PC-3 (cell line): ENCODE data around the gene SIPA1. TPM values are rescaled to one million over a fixed set of nuclear protein-coding genes. Genes with fewer than 3 reads are reported as not detected.
"Not testable (repeated sequence)": the region's sequence is repeated elsewhere in the genome, so short reads cannot be mapped to it uniquely, and the experiment has no call there.

Source experiments
- ATAC-seq: fragments of 200-7000 bp; cut with Tn5 transposase; 2 replicates; pipeline ENCODE4 v1.9.1; 2020; ENCODE audit warnings: mild to moderate bottlenecking, moderate library complexity
- BruUV-seq: library from RNA; stranded (reverse); fragments of 400-500 nt; replicated peaks from 2 replicates; lab custom pipeline; 2021; lab: Mats Ljungman, UMichigan
- CTCF ChIA-PET: fragments of 300-600 bp; sonication (Branson Sonifier 250); formaldehyde crosslinking; loops from one replicate; lab custom pipeline; 2022; ENCODE audit warnings: antibody characterized with exemption; lab: Charles Lee
- POLR2A ChIA-PET: fragments of 300-600 bp; sonication (Branson Sonifier 250); formaldehyde crosslinking; loops from one replicate; lab custom pipeline; 2022; ENCODE audit warnings: antibody characterized with exemption; ENCODE audit not compliant: unreplicated experiment; lab: Charles Lee
- DNase-seq: peaks from one replicate; pipeline ENCODE4 v3.0.0-alpha.2; 2015
- H2AFZ ChIP-seq: fragments of 300-600 bp; sonication (generic); 2 replicates; pipeline ENCODE4 v1.6.0; 2016; ENCODE audit warnings: antibody characterized with exemption, low read length
- H3F3A ChIP-seq: fragments of 300-600 bp; sonication (generic); one replicate; pipeline ENCODE4 v1.6.0; 2017; ENCODE audit warnings: antibody characterized with exemption, low read length, control low read depth, mild to moderate bottlenecking; ENCODE audit not compliant: unreplicated experiment
- H3K27ac ChIP-seq: fragments of 300-600 bp; sonication (generic); 2 replicates; pipeline ENCODE4 v1.5.1; 2016; ENCODE audit warnings: mild to moderate bottlenecking, low read length
- H3K27me3 ChIP-seq: fragments of 300-600 bp; sonication (generic); 2 replicates; pipeline ENCODE4 v1.6.1; 2016; ENCODE audit warnings: low read length, mixed read lengths
- H3K36me3 ChIP-seq: fragments of 300-600 bp; sonication (generic); 2 replicates; pipeline ENCODE4 v1.6.1; 2016; ENCODE audit warnings: low read depth, mixed run types, low read length, mixed read lengths
- H3K4me1 ChIP-seq: fragments of 300-600 bp; sonication (generic); 2 replicates; pipeline ENCODE4 v1.5.1; 2016; ENCODE audit warnings: low read length; ENCODE audit not compliant: insufficient read depth
- H3K4me2 ChIP-seq: fragments of 300-600 bp; sonication (generic); 2 replicates; pipeline ENCODE4 v1.6.0; 2016; ENCODE audit warnings: low read length
- H3K4me3 ChIP-seq: fragments of 300-600 bp; sonication (generic); 2 replicates; pipeline ENCODE4 v1.5.1; 2016; ENCODE audit warnings: mild to moderate bottlenecking, low read length, mixed read lengths
- H3K79me2 ChIP-seq: fragments of 300-600 bp; sonication (generic); 2 replicates; pipeline ENCODE4 v1.6.1; 2017; ENCODE audit warnings: low read length, mixed read lengths
- H3K9ac ChIP-seq: fragments of 300-600 bp; sonication (generic); 2 replicates; pipeline ENCODE4 v1.6.0; 2016; ENCODE audit warnings: mild to moderate bottlenecking, low read length
- H3K9me2 ChIP-seq: fragments of 300-600 bp; sonication (generic); replicated peaks from 2 replicates; pipeline ENCODE4 v1.6.1; 2016; ENCODE audit warnings: mixed run types, low read length, mixed read lengths
- H3K9me3 ChIP-seq: fragments of 300-600 bp; sonication (generic); 2 replicates; pipeline ENCODE4 v1.6.1; 2016; ENCODE audit warnings: low read length, mixed read lengths
- H4K20me1 ChIP-seq: fragments of 300-600 bp; sonication (generic); 2 replicates; pipeline ENCODE4 v1.6.1; 2016; ENCODE audit warnings: low read length, mixed read lengths
- EZH2 ChIP-seq: fragments of 300-600 bp; sonication (generic); IDR thresholded peaks from one replicate; pipeline ENCODE4 v1.6.1; 2017; ENCODE audit warnings: antibody characterized with exemption, mild to moderate bottlenecking, low read length; ENCODE audit not compliant: unreplicated experiment
- EZH2phosphoT487 ChIP-seq: fragments of 300-600 bp; sonication (generic); IDR thresholded peaks from 2 replicates; pipeline ENCODE4 v1.6.1; 2018; ENCODE audit warnings: mild to moderate bottlenecking, antibody characterized with exemption, low read length, borderline replicate concordance
- intact Hi-C: fragments of 100-400 bp; cut with micrococcal nuclease; formaldehyde crosslinking; loops from 2 replicates; pipeline ENCODE4 v1.9.0; 2023
- total RNA-seq: library from RNA; depleted of rRNA; stranded (reverse); fragments of >200 nt; gene quantifications from 2 replicates; pipeline ENCODE4 v1.2.3, GENCODE V29; 2014
- TF ChIP-seq, protein P1 (sequence below): fragments of 300-600 bp; sonication (generic); conservative IDR thresholded peaks from 2 replicates; pipeline ENCODE4 v1.5.1; 2017; ENCODE audit warnings: antibody characterized with exemption, low read depth, mild to moderate bottlenecking, low read length

SIPA1 gene
- total RNA-seq, 1 experiment from 2014 or later: 113 TPM

DNA sequence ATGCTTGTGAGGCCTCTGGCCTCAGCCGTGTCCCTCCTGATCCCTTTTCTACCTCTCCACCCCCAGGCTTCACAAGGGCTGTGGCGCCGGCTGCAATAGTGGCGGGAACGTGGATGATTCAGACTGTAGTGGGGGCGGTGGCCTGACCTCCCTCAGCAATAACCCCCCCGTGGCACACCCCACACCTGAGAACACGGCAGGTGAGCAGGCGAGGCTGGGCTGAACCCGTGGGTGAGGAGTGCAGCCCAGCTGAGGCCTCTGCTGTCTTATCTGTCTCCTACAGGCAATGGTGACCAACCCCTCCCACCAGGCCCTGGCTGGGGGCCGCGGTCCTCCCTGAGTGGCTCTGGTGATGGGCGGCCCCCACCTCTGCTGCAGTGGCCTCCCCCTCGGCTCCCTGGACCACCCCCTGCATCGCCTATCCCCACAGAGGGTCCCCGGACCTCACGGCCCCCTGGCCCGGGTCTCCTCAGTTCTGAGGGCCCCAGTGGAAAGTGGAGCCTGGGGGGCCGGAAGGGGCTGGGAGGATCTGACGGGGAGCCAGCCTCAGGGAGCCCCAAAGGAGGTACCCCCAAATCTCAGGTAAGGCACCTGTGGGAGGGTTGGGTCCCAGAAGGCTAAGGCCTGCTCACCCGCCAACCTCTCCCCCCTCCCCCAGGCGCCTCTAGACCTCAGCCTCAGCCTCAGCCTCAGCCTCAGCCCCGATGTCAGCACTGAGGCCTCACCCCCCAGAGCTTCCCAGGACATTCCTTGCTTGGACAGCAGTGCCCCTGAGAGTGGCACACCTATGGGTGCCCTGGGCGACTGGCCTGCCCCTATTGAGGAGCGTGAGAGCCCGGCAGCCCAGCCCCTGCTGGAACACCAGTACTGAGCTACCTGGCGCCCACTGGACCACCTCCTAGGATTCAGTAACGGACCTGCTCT is 1.5 kb upstream of the SIPA1 start:
- ATAC-seq (no peak), DNase-seq (no peak)
- CTCF ChIA-PET: no interaction called here
- Histone ChIP-seq H2AFZ (no peak overlapping the region), H3K9me3 (no peaks in the 10 kb centered on the region), H3K4me2 (no peak overlapping the region), H4K20me1 (no peaks in the 10 kb centered on the region), H3F3A (peaks cover 7% of the 10 kb centered on the region), H3K36me3 (peaks cover 33% of the 10 kb centered on the region), H3K4me3 (no peak overlapping the region), H3K4me1 (peaks cover 7% of the 10 kb centered on the region), H3K9me2 (no peaks in the 10 kb centered on the region), H3K27me3 (no peaks in the 10 kb centered on the region), H3K9ac (no peak overlapping the region), H3K79me2 (no peaks in the 10 kb centered on the region), H3K27ac (no peak overlapping the region)
- TF ChIP-seq, protein P1, sequence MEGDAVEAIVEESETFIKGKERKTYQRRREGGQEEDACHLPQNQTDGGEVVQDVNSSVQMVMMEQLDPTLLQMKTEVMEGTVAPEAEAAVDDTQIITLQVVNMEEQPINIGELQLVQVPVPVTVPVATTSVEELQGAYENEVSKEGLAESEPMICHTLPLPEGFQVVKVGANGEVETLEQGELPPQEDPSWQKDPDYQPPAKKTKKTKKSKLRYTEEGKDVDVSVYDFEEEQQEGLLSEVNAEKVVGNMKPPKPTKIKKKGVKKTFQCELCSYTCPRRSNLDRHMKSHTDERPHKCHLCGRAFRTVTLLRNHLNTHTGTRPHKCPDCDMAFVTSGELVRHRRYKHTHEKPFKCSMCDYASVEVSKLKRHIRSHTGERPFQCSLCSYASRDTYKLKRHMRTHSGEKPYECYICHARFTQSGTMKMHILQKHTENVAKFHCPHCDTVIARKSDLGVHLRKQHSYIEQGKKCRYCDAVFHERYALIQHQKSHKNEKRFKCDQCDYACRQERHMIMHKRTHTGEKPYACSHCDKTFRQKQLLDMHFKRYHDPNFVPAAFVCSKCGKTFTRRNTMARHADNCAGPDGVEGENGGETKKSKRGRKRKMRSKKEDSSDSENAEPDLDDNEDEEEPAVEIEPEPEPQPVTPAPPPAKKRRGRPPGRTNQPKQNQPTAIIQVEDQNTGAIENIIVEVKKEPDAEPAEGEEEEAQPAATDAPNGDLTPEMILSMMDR: no peak
- TF ChIP-seq EZH2: no peak
- no peak for TF ChIP-seq EZH2phosphoT487
- intact Hi-C loops: no loop called here
- BruUV-seq: TSS peak; percentile 4
- POLR2A ChIA-PET: no interaction called here

DNA sequence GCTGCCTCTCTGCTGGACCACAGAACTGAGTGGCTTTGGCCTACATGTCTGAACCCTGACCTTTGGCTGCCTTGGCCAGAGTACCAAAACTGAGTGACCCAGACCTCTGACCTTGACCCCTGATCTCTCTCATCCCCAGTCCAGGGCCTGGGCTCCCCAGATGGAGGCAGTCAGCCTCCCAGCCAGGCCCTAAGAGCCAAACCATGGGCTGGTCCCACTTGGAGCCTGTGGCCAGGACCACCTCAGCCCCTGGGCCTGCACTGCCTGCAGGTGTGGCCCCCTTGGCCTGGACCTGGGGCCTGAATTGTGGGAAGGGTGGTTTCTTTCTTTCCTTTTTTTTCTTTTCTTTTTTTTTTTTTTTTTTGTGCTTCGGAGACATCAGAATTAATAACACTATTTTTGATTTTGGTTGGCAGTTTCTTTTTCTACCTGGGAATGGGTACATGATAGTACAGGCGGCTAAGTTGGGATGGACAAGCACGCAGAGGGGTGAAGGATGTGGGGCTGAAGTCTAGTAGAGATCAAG is 806 bp upstream of the SIPA1 start:
- H3K27me3 ChIP-seq: no peaks in the 10 kb centered on the region
- no peak overlapping the region for H3K4me3 ChIP-seq
- no peak overlapping the region for H3K9ac ChIP-seq
- no peaks in the 10 kb centered on the region for H4K20me1 ChIP-seq
- H3F3A ChIP-seq: peaks cover 7% of the 10 kb centered on the region
- DNase-seq (no peak), ATAC-seq (no peak)
- POLR2A ChIA-PET: no interaction called here
- no peak overlapping the region for H2AFZ ChIP-seq
- no peaks in the 10 kb centered on the region for H3K9me3 ChIP-seq
- H3K4me2 ChIP-seq: peak overlapping the region; percentile 93; the same call in 1 of the 2 replicates
- no TSS peak for BruUV-seq
- peaks cover 33% of the 10 kb centered on the region for H3K36me3 ChIP-seq
- no peak for TF ChIP-seq EZH2
- TF ChIP-seq, protein P1: no peak
- no peak for TF ChIP-seq EZH2phosphoT487
- H3K4me1 ChIP-seq: peaks cover 7% of the 10 kb centered on the region
- no peaks in the 10 kb centered on the region for H3K9me2 ChIP-seq
- intact Hi-C loops: no loop called here
- no peaks in the 10 kb centered on the region for H3K79me2 ChIP-seq
- H3K27ac ChIP-seq: no peak overlapping the region
- CTCF ChIA-PET: no interaction called here

DNA sequence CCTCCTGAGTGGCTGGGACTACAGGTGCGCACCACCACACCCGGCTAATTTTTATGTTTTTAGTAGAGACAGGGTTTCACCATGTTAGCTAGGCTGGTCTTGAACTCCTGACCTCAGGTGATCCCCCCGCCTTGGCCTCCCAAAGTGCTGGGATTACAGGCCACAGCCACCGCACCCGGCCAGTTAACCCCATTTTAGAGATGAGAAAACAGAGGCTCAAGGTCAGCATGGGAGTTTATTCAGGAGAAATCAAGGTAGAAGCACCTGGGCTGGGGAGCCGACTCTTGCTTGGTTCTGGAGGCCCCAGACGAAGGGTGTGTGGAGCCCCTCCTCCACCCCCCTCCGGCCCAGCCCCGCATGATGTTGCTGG is 1.3 kb downstream of the SIPA1 start:
- H3K27me3 ChIP-seq, intact Hi-C loops, H3K9ac ChIP-seq, H3K4me3 ChIP-seq, H3F3A ChIP-seq, POLR2A ChIA-PET, H3K4me1 ChIP-seq, H3K4me2 ChIP-seq, H2AFZ ChIP-seq, BruUV-seq, H3K27ac ChIP-seq, H3K79me2 ChIP-seq, CTCF ChIA-PET, H3K9me2 ChIP-seq, H3K9me3 ChIP-seq, ATAC-seq, H4K20me1 ChIP-seq, DNase-seq: not testable (repeated sequence)
- H3K36me3 ChIP-seq: peaks cover 28% of the 10 kb centered on the region
